Middle frontal gyrus (tissue), 1 donor: ENCODE measurements around the gene VEPH1.

Source experiments
- DNase-seq: peaks from one replicate; pipeline ENCODE4 v3.0.0-alpha.2; 2015; ENCODE audit warnings: low spot score; ENCODE audit errors: extremely low spot score

Gene VEPH1

GRCh38 chr3:157310329-157311052 is 192.7 kb downstream of the VEPH1 start:
- DNase-seq: no peak

- DNase-seq: no peak
Observed at GRCh38 chr3:157306502-157306901, 196.7 kb downstream of the VEPH1 start.

- DNase-seq: no peak
Observed at GRCh38 chr3:157305392-157305791, 197.8 kb downstream of the VEPH1 start.

GRCh38 chr3:157301755-157302154 is 201.5 kb downstream of the VEPH1 start:
- no peak for DNase-seq

- DNase-seq: no peak
Observed at GRCh38 chr3:157300981-157301663, 202.1 kb downstream of the VEPH1 start.

GRCh38 chr3:157300094-157300493 is 203.1 kb downstream of the VEPH1 start:
- no peak for DNase-seq

GRCh38 chr3:157297328-157297915 is 205.8 kb downstream of the VEPH1 start:
- no peak for DNase-seq

GRCh38 chr3:157294953-157295352 is 208.3 kb downstream of the VEPH1 start:
- no peak for DNase-seq

- no peak for DNase-seq
Observed at GRCh38 chr3:157294491-157294890, 208.7 kb downstream of the VEPH1 start.

GRCh38 chr3:157290766-157291165 is 212.4 kb downstream of the VEPH1 start:
- no peak for DNase-seq

- no peak for DNase-seq
Observed at GRCh38 chr3:157285966-157286365, 217.2 kb downstream of the VEPH1 start.

GRCh38 chr3:157285141-157285540 is 218.1 kb downstream of the VEPH1 start:
- no peak for DNase-seq

GRCh38 chr3:157284688-157285087 is 218.5 kb downstream of the VEPH1 start:
- no peak for DNase-seq

- DNase-seq: no peak
Observed at GRCh38 chr3:157282261-157283191, 220.7 kb downstream of the VEPH1 start.

- DNase-seq: no peak
Observed at GRCh38 chr3:157280786-157281185, 222.4 kb downstream of the VEPH1 start.

GRCh38 chr3:157280354-157280753 is 222.9 kb downstream of the VEPH1 start:
- no peak for DNase-seq

GRCh38 chr3:157279237-157279636 is 224.0 kb downstream of the VEPH1 start:
- DNase-seq: no peak

GRCh38 chr3:157276801-157277200 is 226.4 kb downstream of the VEPH1 start:
- DNase-seq: no peak

GRCh38 chr3:157275832-157276231 is 227.4 kb downstream of the VEPH1 start:
- no peak for DNase-seq

GRCh38 chr3:157274644-157275137 is 228.5 kb downstream of the VEPH1 start:
- DNase-seq: no peak

GRCh38 chr3:157271283-157271882 is 231.8 kb downstream of the VEPH1 start:
- DNase-seq: no peak
